Ecto neural progenitor cell (in vitro differentiated cells): ENCODE data around the gene PLB1.
A peak's percentile ranks its signal among the peaks of the same experiment; 100 is the strongest.

ENCODE experiments used
- DNase-seq: peaks from one replicate; pipeline ENCODE4 v3.0.0-alpha.2; 2018; ENCODE audit warnings: low spot score

Gene PLB1

DNA sequence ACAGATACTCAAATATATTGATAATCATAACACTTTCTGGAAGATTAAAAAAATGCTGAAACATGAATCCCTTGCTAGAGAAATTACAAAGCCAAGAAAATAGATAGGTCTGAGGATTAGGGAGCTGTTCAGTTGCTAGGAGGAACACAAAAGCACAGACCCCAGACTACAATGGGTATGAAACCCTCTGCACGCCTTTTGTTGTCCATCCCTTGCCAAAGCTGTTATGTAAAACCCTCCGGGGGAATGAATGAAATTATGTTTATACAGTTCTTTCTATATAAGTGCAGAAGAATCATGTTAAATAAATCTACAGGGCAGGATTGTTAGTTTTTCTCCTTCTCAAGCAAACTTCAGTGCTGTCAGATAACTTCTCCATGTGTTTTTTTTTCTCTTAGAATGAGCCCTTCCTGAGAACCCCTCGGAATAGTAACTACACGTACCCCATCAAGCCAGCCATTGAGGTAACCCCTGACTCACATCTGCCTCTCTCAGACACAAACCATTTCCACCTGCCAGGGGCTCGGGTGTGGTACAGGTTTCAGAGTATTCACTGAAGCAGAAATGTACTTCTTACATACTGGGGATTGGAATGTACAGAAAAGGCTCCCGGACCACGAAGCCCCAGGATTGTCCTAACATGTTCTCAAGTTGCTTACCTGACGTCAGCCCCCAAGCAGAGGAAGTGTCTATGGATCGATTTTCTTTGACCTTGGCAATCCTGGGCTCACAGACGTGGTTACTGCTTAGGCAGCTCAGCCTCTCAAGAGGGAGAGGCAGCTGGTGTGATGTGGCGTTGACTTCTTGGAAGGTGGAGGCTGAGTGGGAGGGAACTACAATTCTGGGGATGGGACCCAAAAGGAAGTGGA lies 118.0 kb downstream of the PLB1 start:
- no peak for DNase-seq

- DNase-seq: no peak
These were observed 119.8 kb downstream of the PLB1 start for GRCh38 chr2:28615706-28616105.

DNA sequence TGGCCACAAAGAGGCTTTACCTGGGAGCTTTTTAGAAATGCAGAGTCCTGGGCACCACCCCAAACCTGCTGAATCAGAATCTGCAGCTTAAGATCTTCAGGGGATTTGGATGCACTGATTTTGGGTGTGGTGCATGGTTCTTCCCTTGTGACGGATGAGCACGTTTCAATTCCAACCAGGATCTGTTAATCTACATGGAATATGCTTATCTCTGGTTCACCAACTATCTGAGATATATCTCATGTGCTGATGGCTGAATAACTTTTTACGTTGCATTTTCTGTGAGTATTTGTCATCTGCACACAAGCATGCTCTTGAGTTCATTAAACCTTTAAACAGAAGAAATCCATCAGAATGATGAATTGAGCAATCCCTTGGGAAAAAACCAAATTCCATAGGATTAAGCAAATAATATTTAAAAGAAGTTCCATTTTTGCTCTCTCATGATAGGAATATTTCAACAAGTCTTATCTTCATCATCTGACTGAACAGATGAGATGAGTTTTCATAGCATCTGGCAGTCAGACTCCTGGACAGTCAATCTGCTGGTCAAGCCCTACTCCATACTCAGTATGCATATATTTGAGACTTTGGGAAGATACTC lies 120.6 kb downstream of the PLB1 start:
- DNase-seq: no peak

DNA sequence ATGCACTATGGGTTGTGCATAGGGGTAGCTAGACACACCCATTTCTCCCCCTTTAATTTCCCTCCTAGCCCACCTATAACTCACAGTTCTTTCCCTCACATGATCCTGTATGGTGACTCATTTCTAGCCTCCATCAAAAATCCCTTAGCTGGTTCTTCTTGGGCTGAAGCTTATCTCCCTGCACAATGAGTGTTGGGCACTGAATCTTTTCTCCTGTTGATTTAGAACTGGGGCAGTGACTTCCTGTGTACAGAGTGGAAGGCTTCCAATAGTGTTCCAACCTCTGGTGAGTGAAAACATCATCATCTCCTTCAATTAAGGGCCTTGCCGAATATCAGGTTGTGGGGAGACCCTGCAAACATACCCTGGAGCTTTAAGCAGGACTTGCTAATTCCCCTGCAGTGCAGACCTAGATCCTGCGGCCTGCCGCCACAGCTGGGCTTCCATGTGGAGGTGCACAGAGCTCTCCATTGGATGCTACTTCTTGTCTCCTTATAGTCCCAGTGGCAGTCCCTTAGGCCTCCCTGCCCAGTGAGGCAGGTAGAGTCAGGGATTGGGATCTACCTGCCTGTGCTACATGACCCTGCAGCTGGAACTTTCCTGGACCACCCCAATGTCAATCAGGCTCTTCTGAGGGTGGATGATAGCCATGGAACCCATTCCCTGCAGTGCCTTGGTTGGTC lies 121.8 kb downstream of the PLB1 start:
- DNase-seq: no peak

DNA sequence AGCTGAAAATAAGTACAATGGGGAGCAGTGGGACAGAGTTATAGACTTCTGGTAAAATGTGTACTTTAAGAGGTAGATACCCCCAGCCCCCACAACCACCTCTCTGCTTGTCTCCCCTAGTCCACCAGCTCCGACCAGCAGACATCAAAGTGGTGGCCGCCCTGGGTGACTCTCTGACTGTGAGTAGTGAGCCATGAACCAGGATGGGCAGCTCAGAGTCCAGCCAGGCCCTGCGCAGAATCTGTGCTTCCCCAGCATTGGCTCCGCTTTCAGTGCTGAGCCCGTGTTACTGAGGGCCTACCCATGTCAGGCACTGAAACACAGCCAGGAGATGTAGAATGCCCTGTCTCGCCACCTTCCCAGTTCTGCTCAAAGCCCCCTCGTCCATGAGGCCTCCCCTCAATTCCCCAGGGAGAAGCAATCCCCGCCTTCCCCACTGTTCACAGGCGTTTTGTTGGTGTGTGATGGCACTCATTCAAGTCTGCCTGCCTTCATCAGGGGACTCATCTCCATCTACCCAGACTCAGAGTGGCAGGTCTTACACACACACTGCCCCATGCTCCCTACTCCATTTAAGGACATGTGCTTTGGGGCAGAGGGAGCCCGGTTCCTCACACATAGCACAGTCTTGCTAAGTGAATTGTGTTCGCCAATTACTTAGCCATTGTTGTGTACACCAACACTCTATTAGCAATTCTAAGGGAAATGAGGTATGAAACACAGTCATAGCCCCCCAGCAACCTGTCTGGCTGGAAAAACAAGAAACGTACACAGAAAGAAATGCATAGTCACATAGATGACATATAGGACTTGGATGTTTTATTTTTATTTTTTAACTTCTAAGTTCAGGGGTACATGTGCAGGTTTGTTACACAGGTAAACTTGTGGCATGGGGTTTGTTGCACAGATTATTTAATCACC lies 122.6 kb downstream of the PLB1 start:
- no peak for DNase-seq

DNA sequence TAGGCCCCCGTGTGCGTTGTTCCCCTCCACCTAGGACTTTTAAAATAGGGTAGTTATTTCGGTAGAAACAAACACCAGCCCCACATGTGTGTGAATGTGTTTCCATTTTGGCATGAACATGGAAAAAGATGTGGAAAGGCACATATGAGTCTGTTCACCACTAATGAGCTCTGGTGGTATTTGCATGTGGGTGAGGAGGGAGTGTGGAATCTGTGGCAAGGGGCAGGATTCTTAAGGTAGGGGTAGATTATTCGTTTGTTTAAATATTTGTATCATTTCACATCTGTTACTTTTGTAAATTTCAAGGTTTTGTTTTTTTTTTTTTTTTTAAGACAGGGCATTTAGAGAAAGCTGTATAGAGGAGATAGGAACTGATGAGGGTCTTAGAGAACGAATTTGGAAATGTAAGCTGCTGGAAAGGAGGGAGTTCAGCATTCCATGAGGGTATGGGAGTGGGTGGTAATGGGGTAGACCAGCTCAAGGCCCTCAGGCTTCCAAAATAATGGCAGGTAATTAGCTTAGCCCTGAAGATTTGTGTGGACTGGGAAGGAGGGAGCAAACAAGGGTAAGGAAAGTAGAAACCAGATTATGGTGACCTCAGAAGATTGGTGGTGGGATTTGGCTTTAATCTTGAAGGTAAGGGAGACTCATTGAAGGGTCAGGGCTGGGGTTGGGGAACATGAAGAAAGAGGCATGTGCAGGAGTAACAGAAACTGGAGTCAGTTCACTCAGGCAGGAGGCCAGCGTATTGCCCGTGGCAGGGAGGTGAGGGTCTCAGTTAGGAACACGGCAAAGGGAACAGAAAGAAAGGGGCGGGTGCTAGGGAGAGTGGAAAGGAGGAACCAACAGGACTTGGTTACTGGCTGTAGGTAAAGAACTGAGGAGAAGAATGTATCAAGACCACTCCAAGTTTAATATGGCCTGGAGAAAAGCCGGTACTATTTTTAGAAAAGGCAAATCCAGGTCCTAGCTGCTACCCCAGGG lies 123.6 kb downstream of the PLB1 start:
- no peak for DNase-seq

DNA sequence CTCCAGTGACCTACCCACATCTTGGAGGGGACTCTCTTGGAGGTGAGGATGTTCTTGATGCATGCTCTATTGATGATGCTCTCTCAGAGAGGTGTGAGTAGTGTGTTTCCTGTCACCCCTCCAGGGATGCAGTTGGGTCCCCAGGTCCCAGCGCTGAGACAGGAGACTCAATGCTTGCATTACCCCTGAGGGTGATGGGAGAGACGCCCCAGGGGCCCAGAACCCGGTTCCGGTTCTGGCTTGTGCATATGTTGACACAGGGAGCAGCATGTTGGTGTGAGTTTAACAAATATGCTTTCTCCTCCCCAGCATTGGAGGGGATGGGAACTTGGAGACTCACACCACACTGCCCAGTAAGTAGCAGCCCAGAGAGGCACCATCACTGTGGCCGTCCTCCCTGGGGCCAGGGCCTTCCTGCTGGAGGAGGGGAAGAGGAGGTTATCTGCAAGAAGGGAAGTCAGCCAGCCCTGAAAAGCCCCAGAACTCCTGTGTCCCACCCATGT lies 124.5 kb downstream of the PLB1 start:
- DNase-seq: no peak

DNA sequence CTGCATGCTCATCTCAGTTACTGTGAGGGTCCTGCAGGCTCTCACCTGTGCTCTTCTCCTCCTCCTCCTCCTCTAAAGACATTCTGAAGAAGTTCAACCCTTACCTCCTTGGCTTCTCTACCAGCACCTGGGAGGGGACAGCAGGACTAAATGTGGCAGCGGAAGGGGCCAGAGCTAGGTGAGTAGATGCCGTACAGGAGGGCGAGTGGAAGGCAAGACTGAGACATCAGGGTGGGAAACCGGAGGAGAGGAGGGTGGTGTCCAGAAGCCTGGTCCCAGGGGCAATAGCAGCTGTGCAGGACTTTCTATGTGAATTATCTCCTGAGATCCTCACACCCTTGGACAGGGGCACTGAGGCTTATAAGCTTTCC lies 124.9 kb downstream of the PLB1 start:
- DNase-seq: no peak

GRCh38 chr2:28621172-28622100 lies 125.6 kb downstream of the PLB1 start:
- DNase-seq: peak; percentile 76

DNA sequence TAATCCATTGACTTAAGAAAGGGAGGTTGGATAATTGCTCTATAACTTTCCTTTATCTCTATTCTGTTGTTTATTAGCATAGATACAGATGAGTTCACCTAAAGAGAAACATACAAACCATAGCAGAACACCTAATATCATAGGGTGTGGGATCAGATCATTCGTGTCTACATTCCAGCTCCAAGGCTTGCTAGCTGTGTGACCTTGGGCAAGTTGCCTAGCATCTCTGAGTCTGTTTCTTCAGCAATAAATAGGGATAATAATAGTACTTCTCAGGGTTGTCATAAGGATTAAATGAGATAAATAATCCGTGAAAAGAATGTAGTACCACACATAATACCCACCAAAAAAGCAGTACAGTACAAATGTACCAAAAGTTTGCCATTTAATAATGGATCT lies 126.2 kb downstream of the PLB1 start:
- DNase-seq: no peak

DNA sequence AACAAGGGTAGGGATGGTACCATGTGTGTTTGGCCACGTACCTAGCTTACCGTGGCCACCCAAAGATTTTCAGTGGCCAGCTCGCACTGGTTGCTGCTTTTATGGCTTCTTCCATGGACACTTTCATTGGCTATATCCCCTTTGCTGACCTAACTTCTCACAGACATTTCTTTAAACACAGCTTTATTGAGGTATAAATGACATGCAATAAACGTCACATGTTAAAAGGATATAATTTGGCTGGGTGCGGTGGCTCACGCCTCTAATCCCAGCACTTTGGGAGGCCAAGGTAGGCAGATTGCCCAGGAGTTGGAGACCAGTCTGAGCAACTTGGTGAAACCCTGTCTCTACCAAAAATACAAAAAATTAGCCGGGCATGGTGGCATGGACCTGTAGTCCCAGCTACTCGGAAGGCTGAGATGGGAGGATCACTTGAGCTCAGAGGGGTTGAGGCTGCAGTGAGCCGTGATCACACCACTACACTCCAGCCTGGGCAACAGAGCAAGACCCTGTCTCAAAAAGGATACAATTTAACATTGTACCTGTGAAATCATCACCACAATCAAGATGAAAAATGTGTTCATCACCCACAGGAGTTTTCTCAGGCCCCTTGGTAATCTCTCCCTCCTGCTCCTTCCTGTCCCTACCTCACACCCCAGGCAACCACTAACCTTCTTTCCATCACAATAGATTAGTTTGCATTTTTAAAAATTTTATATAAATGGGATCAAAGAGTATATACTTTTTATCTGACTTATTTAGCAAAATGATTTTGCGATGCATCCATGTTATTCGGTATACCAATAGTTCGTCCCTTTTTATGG lies 127.9 kb downstream of the PLB1 start:
- no peak for DNase-seq

GRCh38 chr2:28624436-28624792 lies 128.6 kb downstream of the PLB1 start:
- no peak for DNase-seq

DNA sequence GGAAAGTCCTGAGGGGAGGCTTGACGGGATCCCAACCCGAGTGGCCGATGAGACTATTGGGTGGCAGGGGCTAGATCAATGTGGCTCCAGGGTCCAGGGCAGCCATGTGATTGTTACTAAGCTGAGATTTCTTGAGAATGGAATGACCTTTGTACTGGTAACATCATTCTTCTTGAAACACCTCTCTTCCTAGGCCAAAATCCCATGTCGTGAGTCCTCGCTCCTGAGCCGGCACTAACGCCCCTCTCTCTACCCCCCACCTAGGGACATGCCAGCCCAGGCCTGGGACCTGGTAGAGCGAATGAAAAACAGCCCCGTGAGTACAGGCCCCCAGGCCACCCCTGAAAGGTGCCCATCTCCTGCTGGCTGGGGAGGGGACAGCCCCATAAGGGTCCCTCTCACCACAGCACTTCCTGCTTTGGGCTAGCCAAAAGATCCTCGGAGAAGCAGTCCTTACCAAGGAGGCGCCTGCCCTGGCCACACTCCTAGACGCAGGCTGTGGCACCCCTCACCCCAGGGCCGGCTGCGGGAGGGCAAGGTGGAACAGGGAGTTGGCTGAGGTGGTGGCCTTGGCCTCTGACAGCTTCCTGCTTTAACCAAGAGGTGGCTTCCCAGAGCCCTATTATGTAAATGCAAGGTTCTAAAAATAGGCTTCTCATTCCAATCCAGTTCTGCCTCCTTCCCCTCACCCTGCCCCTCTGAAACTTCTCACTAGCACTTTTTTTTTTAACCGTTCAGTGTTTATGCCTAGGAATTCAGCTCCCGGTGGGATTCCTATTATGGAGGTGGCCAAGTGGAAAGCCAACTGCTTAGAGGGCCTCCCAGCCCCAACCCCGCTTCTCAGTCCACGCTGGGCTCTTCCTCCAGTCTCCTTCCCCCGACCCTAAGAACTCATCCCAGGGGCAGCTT lies 129.2 kb downstream of the PLB1 start:
- DNase-seq: no peak

GRCh38 chr2:28626376-28626775 lies 130.5 kb downstream of the PLB1 start:
- no peak for DNase-seq

GRCh38 chr2:28626891-28627421 lies 131.1 kb downstream of the PLB1 start:
- DNase-seq: no peak

GRCh38 chr2:28627722-28628480 lies 132.0 kb downstream of the PLB1 start:
- DNase-seq: no peak

DNA sequence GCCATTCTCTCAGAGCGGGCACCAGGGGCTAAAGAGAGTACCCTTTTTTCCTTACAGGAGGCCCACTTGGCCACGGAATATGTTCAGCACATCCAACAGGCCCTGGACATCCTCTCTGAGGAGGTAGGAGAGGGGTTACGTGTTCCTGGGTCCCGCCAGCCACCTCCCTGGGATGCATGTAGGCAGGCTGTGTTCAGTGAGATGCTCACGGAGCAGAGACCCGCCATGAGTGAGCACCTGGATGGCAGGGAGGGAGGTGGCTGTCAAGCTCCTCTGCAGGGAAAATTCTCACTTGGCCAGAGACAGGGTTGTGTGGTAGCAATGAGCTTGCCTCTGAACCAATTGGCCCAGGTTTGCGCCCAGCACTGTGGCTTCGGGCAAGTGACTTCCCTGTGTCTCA lies 132.6 kb downstream of the PLB1 start:
- no peak for DNase-seq
